SU-DHL-6 (cell line): ENCODE results near the gene CACNG8.

ENCODE experiments used
- H2AFZ ChIP-seq: fragments of 200-600 bp; sonication (generic); 2 replicates; pipeline ENCODE4 v1.6.1; 2014; ENCODE audit warnings: low read depth, mild to moderate bottlenecking, moderate library complexity, mixed read lengths, antibody characterized with exemption, low read length; ENCODE audit not compliant: severe bottlenecking
- H3F3A ChIP-seq: fragments of 200-600 bp; shearing (Covaris generic); 2 replicates; pipeline ENCODE4 v1.6.0; 2016; ENCODE audit warnings: antibody characterized with exemption, mild to moderate bottlenecking; ENCODE audit not compliant: insufficient read depth
- H3K27ac ChIP-seq: fragments of 200-600 bp; sonication (generic); 2 replicates; pipeline ENCODE4 v1.5.1; 2016; ENCODE audit warnings: low read depth, mild to moderate bottlenecking, low read length, moderate library complexity, mixed read lengths
- H3K27me3 ChIP-seq: fragments of 200-600 bp; sonication (generic), shearing (Covaris generic); 2 replicates; pipeline ENCODE4 v1.6.0; 2014; ENCODE audit warnings: mild to moderate bottlenecking, low read length
- H3K36me3 ChIP-seq: fragments of 200-600 bp; sonication (generic); 2 replicates; pipeline ENCODE4 v1.6.1; 2014; ENCODE audit warnings: mild to moderate bottlenecking, low read length, mixed read lengths
- H3K4me2 ChIP-seq: fragments of 300-600, 200-600 bp; shearing (Covaris generic), sonication (generic); 2 replicates; pipeline ENCODE4 v1.6.0; 2014; ENCODE audit warnings: low read length, low read depth, mild to moderate bottlenecking; ENCODE audit not compliant: poor library complexity, severe bottlenecking
- H3K4me3 ChIP-seq: fragments of 200-600 bp; sonication (generic); 2 replicates; pipeline ENCODE4 v1.5.1; 2014; ENCODE audit warnings: antibody characterized with exemption, low read length, mild to moderate bottlenecking, mixed read lengths; ENCODE audit not compliant: insufficient read depth, poor library complexity, severe bottlenecking
- H3K79me2 ChIP-seq: fragments of 200-600 bp; sonication (generic); 2 replicates; pipeline ENCODE4 v1.6.1; 2014; ENCODE audit warnings: mild to moderate bottlenecking, low read length, moderate library complexity; ENCODE audit not compliant: insufficient read depth
- H3K9ac ChIP-seq: fragments of 200-600 bp; sonication (generic); 2 replicates; pipeline ENCODE4 v1.7.0; 2014; ENCODE audit warnings: mild to moderate bottlenecking, low read length
- H3K9me2 ChIP-seq: fragments of 200-600 bp; sonication (generic); replicated peaks from 2 replicates; pipeline ENCODE4 v1.6.1; 2014; ENCODE audit warnings: low read length; ENCODE audit not compliant: insufficient read depth
- H3K9me3 ChIP-seq: fragments of 200-600 bp; sonication (generic); 2 replicates; pipeline ENCODE4 v1.6.1; 2014; ENCODE audit warnings: low read length, mixed read lengths; ENCODE audit not compliant: insufficient read depth
- H4K20me1 ChIP-seq: fragments of 200-600 bp; sonication (generic); 2 replicates; pipeline ENCODE4 v1.6.1; 2014; ENCODE audit warnings: low read depth, mild to moderate bottlenecking, antibody characterized with exemption, low read length, moderate library complexity, mixed read lengths
- EZH2phosphoT487 ChIP-seq: fragments of 200-600 bp; sonication (generic), shearing (Covaris generic); conservative IDR thresholded peaks from 2 replicates; pipeline ENCODE4 v1.6.1; 2018; ENCODE audit warnings: mild to moderate bottlenecking, antibody characterized with exemption, low read length, moderate library complexity, mixed read lengths
- TF ChIP-seq, protein P1 (sequence below): fragments of 200-600 bp; sonication (generic); IDR thresholded peaks from one replicate; pipeline ENCODE4 v1.5.1; 2017; ENCODE audit warnings: antibody characterized with exemption, mild to moderate bottlenecking, low read length, moderate library complexity; ENCODE audit not compliant: insufficient read depth, poor library complexity, severe bottlenecking

CACNG8 gene

DNA sequence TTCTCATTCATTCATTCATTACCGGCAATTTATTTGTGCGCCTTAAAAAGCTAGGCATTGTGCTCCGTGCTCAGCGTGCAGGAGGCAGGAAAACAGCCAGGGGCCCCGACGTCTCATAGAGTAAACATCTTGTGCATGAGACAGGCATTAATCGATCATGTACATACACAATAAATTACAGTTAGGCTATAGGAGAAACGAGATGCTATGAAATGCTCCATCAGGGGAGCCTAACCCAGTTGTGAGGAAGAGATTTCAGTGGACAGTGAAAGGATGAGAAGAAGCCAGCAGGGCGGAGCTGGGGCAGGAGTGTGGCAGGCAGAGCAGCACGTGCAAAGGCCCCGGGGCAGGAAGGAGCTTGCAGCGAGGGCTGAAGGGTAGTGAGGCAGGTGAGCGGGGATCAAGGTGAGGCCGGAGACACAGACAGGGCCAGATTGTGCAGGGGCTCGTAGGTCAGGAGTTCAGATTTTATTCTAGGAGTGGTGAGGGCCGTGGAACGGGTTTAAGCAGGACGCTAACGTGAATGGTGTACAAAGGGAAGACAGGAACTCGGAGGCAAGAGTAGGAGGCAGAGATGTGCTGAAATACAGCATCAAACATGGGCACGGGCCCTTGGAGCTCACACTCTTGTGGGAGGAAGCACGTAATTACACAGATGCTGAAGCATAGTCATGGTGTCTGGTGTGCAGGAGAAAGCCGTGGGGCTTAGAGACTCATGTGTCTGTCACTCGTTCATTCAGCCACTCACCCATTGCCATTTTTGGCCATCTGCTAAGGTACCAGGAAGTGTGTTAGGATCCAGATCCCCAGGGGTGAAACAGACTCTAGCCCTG, 20.9 kb downstream of the CACNG8 start:
- no peak overlapping the region for H3K9ac ChIP-seq
- H3K4me2 ChIP-seq = no peak overlapping the region
- TF ChIP-seq EZH2phosphoT487 = no peak
- TF ChIP-seq, protein P1, sequence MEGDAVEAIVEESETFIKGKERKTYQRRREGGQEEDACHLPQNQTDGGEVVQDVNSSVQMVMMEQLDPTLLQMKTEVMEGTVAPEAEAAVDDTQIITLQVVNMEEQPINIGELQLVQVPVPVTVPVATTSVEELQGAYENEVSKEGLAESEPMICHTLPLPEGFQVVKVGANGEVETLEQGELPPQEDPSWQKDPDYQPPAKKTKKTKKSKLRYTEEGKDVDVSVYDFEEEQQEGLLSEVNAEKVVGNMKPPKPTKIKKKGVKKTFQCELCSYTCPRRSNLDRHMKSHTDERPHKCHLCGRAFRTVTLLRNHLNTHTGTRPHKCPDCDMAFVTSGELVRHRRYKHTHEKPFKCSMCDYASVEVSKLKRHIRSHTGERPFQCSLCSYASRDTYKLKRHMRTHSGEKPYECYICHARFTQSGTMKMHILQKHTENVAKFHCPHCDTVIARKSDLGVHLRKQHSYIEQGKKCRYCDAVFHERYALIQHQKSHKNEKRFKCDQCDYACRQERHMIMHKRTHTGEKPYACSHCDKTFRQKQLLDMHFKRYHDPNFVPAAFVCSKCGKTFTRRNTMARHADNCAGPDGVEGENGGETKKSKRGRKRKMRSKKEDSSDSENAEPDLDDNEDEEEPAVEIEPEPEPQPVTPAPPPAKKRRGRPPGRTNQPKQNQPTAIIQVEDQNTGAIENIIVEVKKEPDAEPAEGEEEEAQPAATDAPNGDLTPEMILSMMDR = no peak
- no peak overlapping the region for H3K27ac ChIP-seq
- no peaks in the 10 kb centered on the region for H3K36me3 ChIP-seq
- H3K4me3 ChIP-seq = no peak overlapping the region
- H3F3A ChIP-seq = no peaks in the 10 kb centered on the region
- no peaks in the 10 kb centered on the region for H3K79me2 ChIP-seq
- no peaks in the 10 kb centered on the region for H3K27me3 ChIP-seq
- H2AFZ ChIP-seq = no peak overlapping the region
- H3K9me2 ChIP-seq = no peaks in the 10 kb centered on the region
- H3K9me3 ChIP-seq = no peaks in the 10 kb centered on the region
- no peaks in the 10 kb centered on the region for H4K20me1 ChIP-seq

DNA sequence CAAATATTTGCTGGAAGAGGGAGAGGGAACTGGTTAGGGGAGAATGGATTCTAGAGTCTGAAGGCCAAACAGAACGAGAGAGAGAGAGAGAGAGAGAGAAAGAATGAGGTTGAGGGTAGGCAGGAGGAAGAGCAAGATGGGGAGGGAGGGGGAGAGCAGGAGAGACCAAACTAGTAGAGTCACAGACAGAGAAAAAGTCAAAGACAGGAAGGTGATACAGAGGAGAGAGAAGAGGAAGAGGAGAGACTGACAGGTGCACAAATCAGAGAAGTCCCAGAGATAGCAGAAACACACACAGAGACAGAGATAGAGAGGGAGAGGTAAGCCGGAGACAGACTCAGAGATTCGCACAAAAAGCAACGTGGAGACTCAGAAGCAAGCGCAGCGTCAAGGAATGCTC, 23.1 kb downstream of the CACNG8 start:
- no peaks in the 10 kb centered on the region for H3K27me3 ChIP-seq
- H3K9me3 ChIP-seq = no peaks in the 10 kb centered on the region
- H3K79me2 ChIP-seq = no peaks in the 10 kb centered on the region
- no peaks in the 10 kb centered on the region for H4K20me1 ChIP-seq
- H3K4me2 ChIP-seq = no peak overlapping the region
- no peak overlapping the region for H3K27ac ChIP-seq
- H3F3A ChIP-seq = no peaks in the 10 kb centered on the region
- no peak overlapping the region for H2AFZ ChIP-seq
- no peak for TF ChIP-seq EZH2phosphoT487
- TF ChIP-seq, protein P1 = no peak
- no peak overlapping the region for H3K9ac ChIP-seq
- H3K9me2 ChIP-seq = no peaks in the 10 kb centered on the region
- H3K36me3 ChIP-seq = no peaks in the 10 kb centered on the region
- no peak overlapping the region for H3K4me3 ChIP-seq

DNA sequence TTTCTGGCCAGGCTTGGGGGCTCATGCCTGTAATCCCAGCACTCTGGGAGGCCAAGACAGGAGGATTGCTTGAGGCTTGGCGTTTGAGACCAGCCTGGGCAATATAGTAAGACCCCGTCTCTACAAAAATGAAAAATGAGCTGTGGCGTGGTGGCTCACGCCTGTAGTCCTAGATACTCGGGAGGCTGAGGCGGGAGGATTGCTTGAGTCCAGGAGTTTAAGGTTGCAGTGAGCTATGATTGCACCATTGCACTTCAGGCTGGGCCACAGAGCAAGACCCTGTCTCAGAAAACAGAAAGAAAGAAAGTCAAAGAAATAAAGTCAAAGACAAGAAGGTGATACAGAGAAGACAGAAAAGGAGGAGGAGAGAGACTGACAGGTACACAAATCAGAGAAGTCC, 26.2 kb downstream of the CACNG8 start:
- Histone ChIP-seq H3K9ac (no peak overlapping the region), H3K4me2 (no peak overlapping the region), H3K4me3 (no peak overlapping the region), H3K9me3 (no peaks in the 10 kb centered on the region), H3K36me3 (no peaks in the 10 kb centered on the region), H4K20me1 (no peaks in the 10 kb centered on the region), H3K79me2 (no peaks in the 10 kb centered on the region), H3K27ac (no peak overlapping the region), H3F3A (no peaks in the 10 kb centered on the region), H2AFZ (no peak overlapping the region), H3K27me3 (no peaks in the 10 kb centered on the region), H3K9me2 (no peaks in the 10 kb centered on the region)
- no peak for TF ChIP-seq EZH2phosphoT487
- TF ChIP-seq, protein P1 = no peak
